GM12891 (cell line): ENCODE measurements around the gene EMX1.

Experiments
- POLR2A ChIP-seq: IDR thresholded peaks from 2 replicates; pipeline ENCODE4 v1.6.1; 2011; ENCODE audit warnings: low read depth, low read length, control low read depth
- POLR2AphosphoS5 ChIP-seq: IDR thresholded peaks from 2 replicates; pipeline ENCODE4 v1.6.1; 2011; ENCODE audit warnings: low read depth, low read length, control low read depth
- POU2F2 ChIP-seq: IDR thresholded peaks from 2 replicates; pipeline ENCODE4 v1.6.1; 2011; ENCODE audit warnings: low read depth, mild to moderate bottlenecking, control low read depth, low read length, moderate library complexity
- TAF1 ChIP-seq: IDR thresholded peaks from 2 replicates; pipeline ENCODE4 v1.6.1; 2011; ENCODE audit warnings: low read depth, low read length, control low read depth

DNA sequence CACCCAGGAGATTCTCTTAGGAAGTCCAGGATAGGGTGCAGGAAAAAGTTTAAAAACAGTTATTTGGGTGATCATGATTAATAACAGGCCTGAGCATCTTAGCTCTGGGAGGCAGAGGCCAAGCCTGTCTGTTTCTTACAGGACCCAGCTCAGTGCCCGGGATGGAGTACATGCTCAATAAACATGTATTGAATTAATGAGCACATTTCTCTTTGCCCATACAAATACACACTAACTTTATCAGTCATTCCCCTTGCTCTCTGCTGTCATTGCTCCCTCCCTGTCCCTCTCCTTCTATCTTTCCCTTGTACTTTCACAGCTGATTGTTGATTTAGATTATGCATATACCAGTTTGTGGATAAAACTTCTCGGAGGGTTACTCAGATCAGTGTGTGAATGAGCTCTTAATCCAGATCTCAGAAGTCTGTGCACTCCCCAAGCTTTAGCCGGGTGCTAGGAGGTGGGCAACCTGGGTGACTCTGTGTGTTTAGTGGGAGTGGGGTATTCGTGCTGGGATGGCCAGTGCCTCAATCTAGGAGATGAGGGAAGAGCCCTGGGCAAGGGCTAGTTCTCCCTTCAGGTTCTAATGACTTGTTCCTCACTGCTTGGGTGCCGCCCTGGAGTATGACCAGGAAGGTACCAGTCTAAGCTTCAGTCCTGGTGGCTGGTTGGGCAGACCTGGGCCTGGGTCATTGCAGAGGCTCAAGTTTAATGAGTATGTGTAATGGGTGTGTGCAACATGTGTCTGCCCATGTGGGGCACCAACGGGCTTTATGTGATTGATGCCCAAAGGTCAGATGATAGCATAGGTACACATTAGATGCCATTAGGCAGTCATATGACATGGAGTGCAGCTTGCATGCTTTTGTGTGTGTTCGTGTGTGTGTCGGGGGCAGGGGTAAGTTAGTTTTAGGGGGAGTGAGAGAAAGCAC lies 10.6 kb downstream of the EMX1 start:
- TF ChIP-seq POLR2AphosphoS5 = no peak
- TF ChIP-seq POLR2A = no peak
- no peak for TF ChIP-seq TAF1
- TF ChIP-seq POU2F2 = no peak
